ENCODE data around the gene SURF6.
A peak's percentile ranks its signal among the peaks of the same experiment; 100 is the strongest.
"Not testable (repeated sequence)": the region's sequence is repeated elsewhere in the genome, so short reads cannot be mapped to it uniquely, and the experiment has no call there.

SURF6 gene

GRCh38 chr9:133335924-133336811 lies at the start of gene SURF6:
Gene SURF6, minus strand, starts transcription at chr9:133336188. Its CDS starts 56 bp downstream, at chr9:133336132.
- peak; percentile 91 for DNase-seq

- DNase-seq, result no peak
Observed at GRCh38 chr9:133385452-133385851, 49.5 kb upstream of the SURF6 start.

GRCh38 chr9:133384736-133385321 lies 48.8 kb upstream of the SURF6 start:
- DNase-seq, result no peak

- DNase-seq, result no peak
Observed at GRCh38 chr9:133383438-133383837, 47.5 kb upstream of the SURF6 start.

GRCh38 chr9:133382507-133383141 lies 46.6 kb upstream of the SURF6 start:
- no peak for DNase-seq

- no peak for DNase-seq
Observed at GRCh38 chr9:133380734-133381133, 44.7 kb upstream of the SURF6 start.

GRCh38 chr9:133379153-133380086 lies 43.4 kb upstream of the SURF6 start:
- no peak for DNase-seq

GRCh38 chr9:133378408-133378962 lies 42.5 kb upstream of the SURF6 start:
- DNase-seq, result no peak

- no peak for DNase-seq
Observed at GRCh38 chr9:133377721-133378216, 41.8 kb upstream of the SURF6 start.

GRCh38 chr9:133377280-133377679 lies 41.3 kb upstream of the SURF6 start:
- DNase-seq, result not testable (repeated sequence)

GRCh38 chr9:133375724-133376654 lies 40.0 kb upstream of the SURF6 start, which contains the start of the genes STKLD1 and SURF4:
Gene STKLD1, plus strand, starts transcription at chr9:133376366. Its CDS starts 108 bp downstream, at chr9:133376474.
Gene SURF4, minus strand, starts transcription at chr9:133376060. Its CDS starts 91 bp downstream, at chr9:133375969.
- peak; percentile 92 for DNase-seq

GRCh38 chr9:133375116-133375723 lies 39.2 kb upstream of the SURF6 start:
- no peak for DNase-seq

- DNase-seq, result peak; percentile 68
Observed at GRCh38 chr9:133374612-133375115, 38.7 kb upstream of the SURF6 start.

- DNase-seq, result no peak
Observed at GRCh38 chr9:133372144-133372543, 36.2 kb upstream of the SURF6 start.

GRCh38 chr9:133371261-133371711 lies 35.3 kb upstream of the SURF6 start:
- DNase-seq, result peak; percentile 85

GRCh38 chr9:133370685-133371084 lies 34.7 kb upstream of the SURF6 start:
- peak; percentile 80 for DNase-seq

- DNase-seq, result peak; percentile 26
Observed at GRCh38 chr9:133369933-133370332, 33.9 kb upstream of the SURF6 start.

- DNase-seq, result no peak
Observed at GRCh38 chr9:133369422-133369821, 33.4 kb upstream of the SURF6 start.

- DNase-seq, result no peak
Observed at GRCh38 chr9:133368249-133368881, 32.4 kb upstream of the SURF6 start.
